ENCODE measurements around the gene HMSD. TPM values are rescaled to one million over a fixed set of nuclear protein-coding genes. Genes with fewer than 3 reads are reported as not detected.
A peak's percentile ranks its signal among the peaks of the same experiment; 100 is the strongest.

Gene HMSD
- total and polyA plus RNA-seq, 2 of the 13 experiments (the other 11 are each of a cell fraction or from before 2014, with no cell fraction given), result not detected

GRCh38 chr18:63969942-63970808 is 21.1 kb downstream of the HMSD start, which contains the start of gene SERPINB8 (continued):
- TF ChIP-seq SKIL (CRISPR knock-in tag; IDR thresholded peaks at IDR 0.05; ENCODE audit: borderline replicate concordance) (no peak), ZNF687 (CRISPR knock-in tag; IDR thresholded peaks at IDR 0.05) (peak; percentile 75), CREB1 (IDR thresholded peaks at IDR 0.05) (peak; percentile 48), CREB1 (CRISPR knock-in tag; IDR thresholded peaks at IDR 0.05) (peak; percentile 84), JUND (CRISPR knock-in tag; IDR thresholded peaks at IDR 0.05) (peak; percentile 83), SRSF9 (IDR thresholded peaks at IDR 0.05; ENCODE audit: borderline replicate concordance, insufficient read depth, low read depth, low read length, poor library complexity, severe bottlenecking) (no peak), FOSL2 (CRISPR knock-in tag; IDR thresholded peaks at IDR 0.05) (peak; percentile 98), HNF4G (IDR thresholded peaks at IDR 0.05; ENCODE audit: borderline replicate concordance, low read depth, low read length) (no peak), HNF4G (CRISPR knock-in tag; IDR thresholded peaks at IDR 0.05; ENCODE audit: borderline replicate concordance, low read depth) (peak; percentile 22; the same call in 1 of the 2 replicates), EEA1 (CRISPR knock-in tag; IDR thresholded peaks at IDR 0.05; ENCODE audit: borderline replicate concordance) (peak; percentile 23; the same call in 1 of the 2 replicates), ZNF607 (CRISPR knock-in tag; IDR thresholded peaks at IDR 0.05; ENCODE audit: borderline replicate concordance) (peak; percentile 50; the same call in 1 of the 2 replicates), ONECUT2 (CRISPR knock-in tag; IDR thresholded peaks at IDR 0.05) (no peak), FOXC1 (CRISPR knock-in tag; IDR thresholded peaks at IDR 0.05; ENCODE audit: borderline replicate concordance) (peak; percentile 45; the same call in 1 of the 2 replicates), MAX (IDR thresholded peaks at IDR 0.05) (peak; percentile 37; the same call in 1 of the 2 replicates), SAP130 (CRISPR knock-in tag; IDR thresholded peaks at IDR 0.05; ENCODE audit: low read depth) (peak; percentile 50), RFX5 (IDR thresholded peaks at IDR 0.05; ENCODE audit: low read depth, low read length) (peak; percentile 38; the same call in 1 of the 2 replicates), ZGPAT (CRISPR knock-in tag; IDR thresholded peaks at IDR 0.05) (0 out of 2 replicates have a peak, but pooled peaks have one; percentile 59)
